H1 (cell line): ENCODE measurements around the gene BLVRA. TPM values are rescaled to one million over a fixed set of nuclear protein-coding genes. Genes with fewer than 3 reads are reported as not detected.

ENCODE experiments used
- CTCF ChIA-PET: fragments of 300-600 bp; sonication (Branson Sonifier 250); formaldehyde crosslinking; loops from one replicate; lab custom pipeline; 2021; ENCODE audit not compliant: partially characterized antibody; lab: Charles Lee
- POLR2A ChIA-PET: fragments of 300-600 bp; sonication (Branson Sonifier 250); formaldehyde crosslinking; loops from one replicate; lab custom pipeline; 2021; ENCODE audit warnings: inconsistent platforms; ENCODE audit not compliant: partially characterized antibody; lab: Charles Lee
- DNase-seq, 2 experiments: peaks; one replicate each; pipeline versions ENCODE4 v3.0.0 to v3.0.0-alpha.2; 2010 to 2022; ENCODE audit warnings: low spot score in 2 of 2, low read depth in 1 of 2, mixed read lengths in 1 of 2
- FAIRE-seq: peaks from 2 replicates; lab custom pipeline; 2011; peaks lifted over from hg19 to GRCh38; lab: Jason Lieb, UNC
- H2AFZ ChIP-seq: 2 replicates; pipeline ENCODE4 v1.8.1; 2012; ENCODE audit warnings: low read length, inconsistent platforms
- H2AK5ac ChIP-seq: 2 replicates; pipeline ENCODE4 v1.6.1; 2013; ENCODE audit warnings: low read depth, low read length
- H2BK120ac ChIP-seq: replicated peaks from 2 replicates; pipeline ENCODE3; 2013; ENCODE audit warnings: low read depth, low read length, inconsistent platforms
- H2BK12ac ChIP-seq: 2 replicates; pipeline ENCODE4 v1.6.1; 2013; ENCODE audit warnings: low read depth, low read length
- H2BK15ac ChIP-seq: 2 replicates; pipeline ENCODE4 v1.6.1; 2013; ENCODE audit warnings: low read length
- H2BK20ac ChIP-seq: 2 replicates; pipeline ENCODE4 v1.6.1; 2013; ENCODE audit warnings: low read length
- H2BK5ac ChIP-seq: 2 replicates; pipeline ENCODE4 v1.6.1; 2013; ENCODE audit warnings: low read depth, low read length
- H3K14ac ChIP-seq: 2 replicates; pipeline ENCODE4 v1.6.1; 2013; ENCODE audit warnings: inconsistent platforms; ENCODE audit not compliant: insufficient read length
- H3K18ac ChIP-seq: 2 replicates; pipeline ENCODE4 v1.6.1; 2013; ENCODE audit warnings: low read length; ENCODE audit errors: extremely low read depth
- H3K23ac ChIP-seq: 2 replicates; pipeline ENCODE4 v1.6.1; 2013; ENCODE audit warnings: inconsistent platforms; ENCODE audit not compliant: insufficient read length
- H3K23me2 ChIP-seq: 2 replicates; pipeline ENCODE4 v1.6.1; 2013; ENCODE audit warnings: low read depth, low read length
- H3K27ac ChIP-seq: 2 replicates; pipeline ENCODE4 v1.6.1; 2011; ENCODE audit warnings: low read depth, low read length, inconsistent platforms
- H3K27me3 ChIP-seq, 4 experiments: replicated peaks in 1 of 4; 1 replicate in 1 of 4; 2 replicates in 3 of 4; pipeline versions ENCODE4 v1.6.1 to v1.8.1; 2011 to 2013; ENCODE audit warnings: low read length in 3 of 4, mild to moderate bottlenecking in 3 of 4, inconsistent platforms in 2 of 4, mixed read lengths in 2 of 4, moderate library complexity in 1 of 4; ENCODE audit not compliant: control insufficient read depth in 3 of 4, insufficient read depth in 3 of 4; ENCODE audit errors: extremely low read depth in 1 of 4
- H3K36me3 ChIP-seq, 4 experiments: 2 replicates each; pipeline versions ENCODE4 v1.6.1 to v1.8.1; 2011 to 2013; ENCODE audit warnings: mild to moderate bottlenecking in 4 of 4, low read length in 3 of 4, moderate library complexity in 2 of 4, control low read depth in 1 of 4, inconsistent platforms in 1 of 4; ENCODE audit not compliant: insufficient read depth in 4 of 4, control insufficient read depth in 2 of 4
- H3K4ac ChIP-seq: replicated peaks from 2 replicates; pipeline ENCODE3; 2013; ENCODE audit warnings: low read length, low read depth, mixed read lengths, inconsistent platforms; ENCODE audit not compliant: insufficient read length
- H3K4me1 ChIP-seq, 4 experiments: replicated peaks in 1 of 4; 1 replicate in 1 of 4; 2 replicates in 3 of 4; pipeline versions ENCODE4 v1.6.1 to v1.8.1; 2011 to 2013; ENCODE audit warnings: low read length in 3 of 4, inconsistent platforms in 2 of 4, mixed read lengths in 1 of 4; ENCODE audit not compliant: insufficient read depth in 4 of 4, control insufficient read depth in 3 of 4
- H3K4me2 ChIP-seq, 2 experiments: 2 replicates each; pipeline versions ENCODE4 v1.6.1 to v1.8.1; 2011 to 2013; ENCODE audit warnings: low read depth in 2 of 2, low read length in 2 of 2, control low read depth in 1 of 2, inconsistent platforms in 1 of 2, mild to moderate bottlenecking in 1 of 2; ENCODE audit not compliant: insufficient read depth in 1 of 2
- H3K4me3 ChIP-seq, 4 experiments: fragments of 200-600, 300-600 bp in 1 of 4; sonication (generic), shearing (Covaris generic), sonication (Bioruptor Twin) in 1 of 4; 2 replicates each; pipeline versions ENCODE4 v1.5.1 to v1.8.1; 2011 to 2016; ENCODE audit warnings: low read length in 4 of 4, low read depth in 3 of 4, control low read depth in 2 of 4, inconsistent platforms in 2 of 4, mild to moderate bottlenecking in 2 of 4, mixed read lengths in 1 of 4, moderate library complexity in 1 of 4; ENCODE audit not compliant: insufficient read depth in 2 of 4; ENCODE audit errors: extremely low read depth in 1 of 4
- H3K56ac ChIP-seq: replicated peaks from 2 replicates; pipeline ENCODE3; 2013; ENCODE audit warnings: low read depth, mild to moderate bottlenecking, mixed read lengths, low read length, inconsistent platforms; ENCODE audit not compliant: insufficient read length
- H3K79me1 ChIP-seq: 2 replicates; pipeline ENCODE4 v1.6.1; 2013; ENCODE audit warnings: low read depth, low read length, control low read depth
- H3K79me2 ChIP-seq, 2 experiments: 2 replicates each; pipeline versions ENCODE4 v1.6.1 to v1.8.1; 2012 to 2013; ENCODE audit warnings: low read length in 2 of 2, mild to moderate bottlenecking in 2 of 2, inconsistent platforms in 1 of 2; ENCODE audit not compliant: insufficient read depth in 2 of 2, control insufficient read depth in 1 of 2
- H3K9ac ChIP-seq, 4 experiments: replicated peaks in 1 of 4; 1 replicate in 1 of 4; 2 replicates in 3 of 4; pipeline versions ENCODE4 v1.6.1 to v1.8.1; 2011 to 2013; ENCODE audit warnings: low read depth in 3 of 4, low read length in 3 of 4, control low read depth in 2 of 4, mild to moderate bottlenecking in 2 of 4, moderate library complexity in 2 of 4, inconsistent platforms in 1 of 4; ENCODE audit errors: extremely low read depth in 1 of 4
- H3K9me3 ChIP-seq, 2 experiments: 2 replicates each; pipeline versions ENCODE4 v1.6.1 to v1.8.1; 2012 to 2013; ENCODE audit warnings: mild to moderate bottlenecking in 2 of 2, moderate library complexity in 2 of 2, control low read depth in 1 of 2, inconsistent platforms in 1 of 2, low read depth in 1 of 2, low read length in 1 of 2, mixed read lengths in 1 of 2; ENCODE audit not compliant: insufficient read depth in 2 of 2
- H4K20me1 ChIP-seq, 2 experiments: replicated peaks in 1 of 2; 2 replicates each; pipeline versions ENCODE3 to v1.8.1; 2011 to 2013; ENCODE audit warnings: inconsistent platforms in 2 of 2, low read length in 2 of 2, mild to moderate bottlenecking in 1 of 2; ENCODE audit not compliant: insufficient read depth in 2 of 2, control insufficient read depth in 1 of 2
- H4K5ac ChIP-seq: 2 replicates; pipeline ENCODE4 v1.6.1; 2013; ENCODE audit warnings: low read length, low read depth, mixed read lengths, inconsistent platforms; ENCODE audit not compliant: insufficient read length
- H4K8ac ChIP-seq: 2 replicates; pipeline ENCODE4 v1.8.0; 2013; ENCODE audit warnings: mild to moderate bottlenecking, moderate library complexity, low read length, inconsistent platforms; ENCODE audit not compliant: insufficient read depth; ENCODE audit errors: extremely low read depth
- H4K91ac ChIP-seq: replicated peaks from 2 replicates; pipeline ENCODE3; 2013; ENCODE audit warnings: low read length, mixed read lengths, inconsistent platforms; ENCODE audit not compliant: insufficient read length
- CBX5 ChIP-seq: fragments of 300-800, 300-1000 bp; sonication (generic); IDR thresholded peaks from 2 replicates; pipeline ENCODE4 v1.7.1; 2016; ENCODE audit warnings: antibody characterized with exemption, low read length, low read depth
- GTF2F1 ChIP-seq: IDR thresholded peaks from 2 replicates; pipeline ENCODE4 v1.6.1; 2012; ENCODE audit warnings: low read depth, low read length, improper control_type of control experiment, borderline replicate concordance
- JUND ChIP-seq: IDR thresholded peaks from 2 replicates; pipeline ENCODE4 v1.6.1; 2011; ENCODE audit warnings: mild to moderate bottlenecking, improper control_type of control experiment, low read length
- POLR2A ChIP-seq, 2 experiments: IDR thresholded peaks; 1 replicate in 1 of 2; 2 replicates in 1 of 2; pipeline ENCODE4 v1.6.1; 2011; ENCODE audit warnings: low read depth in 2 of 2, low read length in 2 of 2, mild to moderate bottlenecking in 2 of 2; ENCODE audit errors: control extremely low read depth in 1 of 2
- POU5F1 ChIP-seq: IDR thresholded peaks from 2 replicates; pipeline ENCODE4 v1.6.1; 2011; ENCODE audit warnings: low read depth, mild to moderate bottlenecking, low read length, moderate library complexity
- RXRA ChIP-seq: IDR thresholded peaks from 2 replicates; pipeline ENCODE4 v1.6.1; 2011; ENCODE audit warnings: low read depth, mild to moderate bottlenecking, low read length, moderate library complexity; ENCODE audit not compliant: insufficient read depth
- SUZ12 ChIP-seq: fragments of 200-600 bp; sonication (generic); IDR thresholded peaks from 2 replicates; pipeline ENCODE4 v1.6.1; 2012; ENCODE audit warnings: mild to moderate bottlenecking, inconsistent platforms, low read length, moderate library complexity, mixed read lengths
- TAF7 ChIP-seq: optimal IDR thresholded peaks from 2 replicates; pipeline ENCODE3; 2011; ENCODE audit warnings: low read depth, mild to moderate bottlenecking, inconsistent platforms, low read length, moderate library complexity, borderline replicate concordance
- ZNF274 ChIP-seq: IDR thresholded peaks from 2 replicates; pipeline ENCODE4 v1.7.0; 2012; ENCODE audit warnings: low read length, borderline replicate concordance; ENCODE audit errors: extremely low read depth
- WGBS, 2 experiments: shearing (Covaris generic) in 1 of 2; methylation state at CpG; one replicate each; pipeline versions ENCODE4 v1.1.6 to v1.1.7; 2013 to 2015; ENCODE audit warnings: low lambda C conversion rate in 2 of 2, mixed read lengths in 2 of 2, inconsistent platforms in 1 of 2, low coverage in 1 of 2, missing lambda C conversion rate in 1 of 2; ENCODE audit not compliant: insufficient replicate concordance in 2 of 2, insufficient coverage in 1 of 2, insufficient read length in 1 of 2; ENCODE audit errors: extremely low coverage in 1 of 2, missing lambda C conversion rate in 1 of 2; 5-methylcytosine and 5-hydroxymethylcytosine counted together
- polyA plus RNA-seq, 7 experiments: library from polyadenylated mRNA; depleted of rRNA in 3 of 7; stranded (reverse) in 5 of 7; unstranded in 2 of 7; fragments of >200 nt in 5 of 7; fragments of 200-250 nt in 2 of 7; gene quantifications; 1 replicate in 5 of 7; 2 replicates in 1 of 7; 4 replicates in 1 of 7; pipeline versions ENCODE4 v1.2.1 to v1.2.3, GENCODE V29; 2011 to 2013; ENCODE audit warnings: missing spikeins in 2 of 7, mixed read lengths in 2 of 7
- total RNA-seq: library from RNA; stranded (reverse); fragmentation: NEBNext Ultra II Directional; extraction: Animal tissue kit (Norgen Biotek cat#: 25700); gene quantifications from 2 replicates; pipeline ENCODE4 v1.2.1, GENCODE V29; 2021

Gene BLVRA
- total and polyA plus RNA-seq, 2 of the 8 experiments (the other 6 are each of a cell fraction or from before 2014, with no cell fraction given), result 16.1 to 37.1 TPM

- 88% methylated on average over 1 of the region's 1 CpG; no CpG with 5 or more reads in 1 of the 2 experiments for WGBS, 2 experiments
- Histone ChIP-seq H4K5ac (no peak overlapping the region), H3K4me3 (no peak overlapping the region), H2BK120ac (no peak overlapping the region), H2AK5ac (no peak overlapping the region), H3K79me1 (no peaks in the 10 kb centered on the region), H3K4me1 (no peaks in the 10 kb centered on the region), H3K79me2 (no peaks in the 10 kb centered on the region), H3K36me3 (no peaks in the 10 kb centered on the region), H2BK5ac (no peak overlapping the region), H3K27ac (no peak overlapping the region), H2AFZ (no peak overlapping the region), H2BK20ac (no peak overlapping the region), H3K9ac (no peak overlapping the region), H3K23ac (no peak overlapping the region), H4K20me1 (no peaks in the 10 kb centered on the region), H3K9me3 (no peaks in the 10 kb centered on the region), H3K18ac (no peak overlapping the region), H3K4ac (no peak overlapping the region), H3K14ac (no peak overlapping the region), H3K56ac (no peak overlapping the region), H3K27me3 (no peaks in the 10 kb centered on the region), H3K23me2 (peaks cover 2% of the 10 kb centered on the region; the same call in 1 of the 2 replicates), H3K4me2 (no peak overlapping the region), H2BK12ac (no peak overlapping the region), H4K91ac (no peak overlapping the region), H2BK15ac (no peak overlapping the region), H4K8ac (no peak overlapping the region)
- no peak for FAIRE-seq
- CTCF ChIA-PET, result interaction anchor here (2.2 to 3.0 kb wide), 2 partner anchors 14 to 102 kb away, joined by 6 to 11 read pairs; no protein-coding TSS in a partner anchor
- POLR2A ChIA-PET, result no interaction called here
- no peak for TF ChIP-seq POLR2A (IDR thresholded peaks at IDR 0.05; ENCODE audit: control extremely low read depth in 1 of 2, low read depth in 2 of 2, low read length in 2 of 2)
- no peak for TF ChIP-seq CBX5
- no peak for TF ChIP-seq SUZ12
- no peak for TF ChIP-seq GTF2F1
- no peak for TF ChIP-seq RXRA
- no peak for TF ChIP-seq TAF7
- no peak for TF ChIP-seq JUND
- TF ChIP-seq ZNF274, result no peak
- TF ChIP-seq POU5F1, result no peak
- no peak for DNase-seq
These were observed 23.1 kb upstream of the BLVRA start for GRCh38 chr7:43735403-43735801.
